Measurements from ENCODE around the gene SMAD3. TPM values are rescaled to one million over a fixed set of nuclear protein-coding genes. Genes with fewer than 3 reads are reported as not detected.

Gene SMAD3
- total and polyA plus RNA-seq, 2 of the 4 experiments (the other 2 are of a cell fraction), result 71.0 to 177 TPM

GRCh38 chr15:67023517-67024313 lies 41.7 kb upstream of the SMAD3 start (continued):
- TF ChIP-seq USF2 (IDR thresholded peaks at IDR 0.05; ENCODE audit: low read depth, low read length) (no peak), MAZ (IDR thresholded peaks at IDR 0.05; ENCODE audit: borderline replicate concordance, low read depth, low read length) (no peak)
